ENCODE measurements around the gene SF3B6. TPM values are rescaled to one million over a fixed set of nuclear protein-coding genes. Genes with fewer than 3 reads are reported as not detected.

The SF3B6 gene
- polyA plus RNA-seq, 3 donors: 67.6 to 172 (median 146) TPM

DNA sequence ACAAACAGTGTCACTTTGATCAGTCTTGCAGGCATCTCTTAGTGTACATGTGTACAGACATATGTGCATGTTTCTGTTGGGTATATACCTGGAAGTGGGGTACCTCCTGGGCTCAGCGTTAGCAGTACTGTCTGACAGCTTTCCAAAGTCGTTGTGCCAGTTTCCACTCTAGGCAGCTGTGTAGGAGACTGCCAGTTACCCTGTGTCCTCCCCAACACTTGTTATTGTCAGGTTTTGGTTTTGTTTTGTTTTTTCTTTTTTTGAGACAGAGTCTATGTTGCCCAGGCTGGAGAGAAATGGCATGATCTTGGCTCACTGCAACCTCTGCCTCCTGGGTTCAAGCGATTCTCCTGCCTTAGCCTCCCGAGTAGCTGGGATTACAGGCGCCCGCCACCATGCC, 20.4 kb downstream of the SF3B6 start:
- peaks cover 0 to 4% (median 2%) of the 10 kb centered on the region in 3 donors for H3K27me3 Mint-ChIP-seq (ENCODE audit: low read depth in 3 of 3)
- intact Hi-C loops (cut with micrococcal nuclease): no loop called here
- H3K36me3 Mint-ChIP-seq: no peaks in the 10 kb centered on the region
- H3K4me1 Mint-ChIP-seq: no peaks in the 10 kb centered on the region
- no peak for DNase-seq
- Histone ChIP-seq H3K4me1 (ENCODE audit: control insufficient read depth in 1 of 2, insufficient read depth in 2 of 2, low read length in 2 of 2) (no peaks in the 10 kb centered on the region), H3K79me2 (ENCODE audit: insufficient read depth, low read length) (no peaks in the 10 kb centered on the region), H3K27me3 (ENCODE audit: control insufficient read depth in 2 of 2, insufficient read depth in 2 of 2, low read length in 2 of 2) (no peaks in the 10 kb centered on the region), H3K4me3 (replicated peaks in 1 of 3; ENCODE audit: low read depth in 2 of 3, low read length in 3 of 3) (no peak overlapping the region), H3K9me3 (replicated peaks in 1 of 2; ENCODE audit: control insufficient read depth in 1 of 2, insufficient read depth in 1 of 2, low read length in 2 of 2) (no peaks in the 10 kb centered on the region), H3K27ac (ENCODE audit: low read depth in 1 of 2, low read length in 2 of 2) (no peak overlapping the region), H3K9ac (ENCODE audit: insufficient read depth, low read length, poor library complexity, severe bottlenecking) (no peak overlapping the region), H2AFZ (ENCODE audit: insufficient read depth, low read depth, low read length, poor library complexity, severe bottlenecking) (no peak overlapping the region), H3K4me2 (replicated peaks; ENCODE audit: extremely low read depth, low read length, poor library complexity, severe bottlenecking) (no peak overlapping the region), H4K20me1 (ENCODE audit: insufficient read depth, low read length) (no peaks in the 10 kb centered on the region), H3K36me3 (replicated peaks in 1 of 2; ENCODE audit: control insufficient read depth in 1 of 2, insufficient read depth in 2 of 2, low read length in 2 of 2) (no peaks in the 10 kb centered on the region)
- H3K27ac Mint-ChIP-seq: no peak overlapping the region
- no peak overlapping the region for H3K4me3 Mint-ChIP-seq
- peaks cover 0 to 4% (median 0%) of the 10 kb centered on the region in 7 donors for H3K9me3 Mint-ChIP-seq
- WGBS (ENCODE audit: insufficient coverage): 94% methylated on average over 2 of the region's 6 CpGs
- TF ChIP-seq, protein P1, sequence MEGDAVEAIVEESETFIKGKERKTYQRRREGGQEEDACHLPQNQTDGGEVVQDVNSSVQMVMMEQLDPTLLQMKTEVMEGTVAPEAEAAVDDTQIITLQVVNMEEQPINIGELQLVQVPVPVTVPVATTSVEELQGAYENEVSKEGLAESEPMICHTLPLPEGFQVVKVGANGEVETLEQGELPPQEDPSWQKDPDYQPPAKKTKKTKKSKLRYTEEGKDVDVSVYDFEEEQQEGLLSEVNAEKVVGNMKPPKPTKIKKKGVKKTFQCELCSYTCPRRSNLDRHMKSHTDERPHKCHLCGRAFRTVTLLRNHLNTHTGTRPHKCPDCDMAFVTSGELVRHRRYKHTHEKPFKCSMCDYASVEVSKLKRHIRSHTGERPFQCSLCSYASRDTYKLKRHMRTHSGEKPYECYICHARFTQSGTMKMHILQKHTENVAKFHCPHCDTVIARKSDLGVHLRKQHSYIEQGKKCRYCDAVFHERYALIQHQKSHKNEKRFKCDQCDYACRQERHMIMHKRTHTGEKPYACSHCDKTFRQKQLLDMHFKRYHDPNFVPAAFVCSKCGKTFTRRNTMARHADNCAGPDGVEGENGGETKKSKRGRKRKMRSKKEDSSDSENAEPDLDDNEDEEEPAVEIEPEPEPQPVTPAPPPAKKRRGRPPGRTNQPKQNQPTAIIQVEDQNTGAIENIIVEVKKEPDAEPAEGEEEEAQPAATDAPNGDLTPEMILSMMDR (IDR thresholded peaks at IDR 0.05): no peak

DNA sequence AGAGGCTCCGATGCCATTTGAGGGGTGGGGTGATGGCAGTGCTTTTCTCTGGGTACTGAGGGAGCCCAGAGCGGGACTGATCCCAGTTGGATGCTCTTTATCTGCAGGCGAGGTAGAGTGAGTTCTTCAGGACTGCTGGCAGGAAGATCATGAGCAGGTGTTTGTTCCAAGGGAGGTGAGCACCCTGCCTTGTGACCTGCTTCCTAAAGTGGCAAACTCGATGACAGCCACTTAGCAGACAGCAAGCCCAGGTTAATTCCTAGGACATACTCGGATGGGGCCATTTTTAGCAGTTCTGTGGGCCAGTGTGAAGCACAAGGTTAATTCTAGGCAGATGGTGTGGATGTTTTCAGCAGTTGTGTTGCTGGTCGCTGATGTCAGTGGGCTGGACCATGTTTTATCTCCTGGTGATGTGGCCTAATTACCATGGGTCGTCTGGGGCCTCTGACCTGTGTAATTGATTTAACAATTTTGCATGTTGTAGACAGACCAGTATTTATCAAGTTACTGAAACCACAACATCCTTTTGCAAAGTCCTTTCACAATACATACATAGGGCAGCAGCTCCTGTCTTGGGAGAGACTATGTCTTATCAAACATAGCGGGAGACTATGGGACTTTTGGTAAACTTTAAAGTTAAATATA, 21.6 kb downstream of the SF3B6 start:
- Histone ChIP-seq H3K79me2 (ENCODE audit: insufficient read depth, low read length) (no peaks in the 10 kb centered on the region), H3K27ac (ENCODE audit: low read depth in 1 of 2, low read length in 2 of 2) (no peak overlapping the region), H3K4me2 (replicated peaks; ENCODE audit: extremely low read depth, low read length, poor library complexity, severe bottlenecking) (no peak overlapping the region), H2AFZ (ENCODE audit: insufficient read depth, low read depth, low read length, poor library complexity, severe bottlenecking) (no peak overlapping the region), H3K4me3 (replicated peaks in 1 of 3; ENCODE audit: low read depth in 2 of 3, low read length in 3 of 3) (no peak overlapping the region), H3K9ac (ENCODE audit: insufficient read depth, low read length, poor library complexity, severe bottlenecking) (no peak overlapping the region), H3K9me3 (replicated peaks in 1 of 2; ENCODE audit: control insufficient read depth in 1 of 2, insufficient read depth in 1 of 2, low read length in 2 of 2) (no peaks in the 10 kb centered on the region), H3K36me3 (replicated peaks in 1 of 2; ENCODE audit: control insufficient read depth in 1 of 2, insufficient read depth in 2 of 2, low read length in 2 of 2) (no peaks in the 10 kb centered on the region), H4K20me1 (ENCODE audit: insufficient read depth, low read length) (no peaks in the 10 kb centered on the region), H3K27me3 (ENCODE audit: control insufficient read depth in 2 of 2, insufficient read depth in 2 of 2, low read length in 2 of 2) (peaks cover 0 to 3% of the 10 kb centered on the region in 2 donors), H3K4me1 (ENCODE audit: control insufficient read depth in 1 of 2, insufficient read depth in 2 of 2, low read length in 2 of 2) (peaks cover 6% of the 10 kb centered on the region in 2 donors)
- no peaks in the 10 kb centered on the region for H3K36me3 Mint-ChIP-seq
- peak overlapping the region in 1 of 7 donors; percentile 1 for H3K27ac Mint-ChIP-seq
- H3K4me1 Mint-ChIP-seq: no peaks in the 10 kb centered on the region
- H3K27me3 Mint-ChIP-seq (ENCODE audit: low read depth in 3 of 3): peaks cover 0 to 8% (median 2%) of the 10 kb centered on the region in 3 donors
- intact Hi-C loops (cut with micrococcal nuclease): no loop called here
- 89% methylated on average over 6 of the region's 8 CpGs for WGBS (ENCODE audit: insufficient coverage)
- no peak overlapping the region for H3K4me3 Mint-ChIP-seq
- H3K9me3 Mint-ChIP-seq: peaks cover 0 to 4% (median 0%) of the 10 kb centered on the region in 7 donors
- DNase-seq: no peak
- TF ChIP-seq, protein P1 (IDR thresholded peaks at IDR 0.05): no peak
